Naive thymus-derived CD8-positive, alpha-beta T cell (primary cell): ENCODE data around the gene DSCAML1. TPM values are rescaled to one million over a fixed set of nuclear protein-coding genes. Genes with fewer than 3 reads are reported as not detected.

Experiments used
- ATAC-seq, 2 donors: fragments of 150-1000 bp; cut with Tn5 transposase in 1 of 2; sonication (Bioruptor Pico), chemical (Tn5 transposase) in 1 of 2; 1 replicate in 1 of 2; 2 replicates in 1 of 2; pipeline ENCODE4 v1.10.0; 2021; ENCODE audit warnings: mild to moderate bottlenecking in 2 of 2, moderate library complexity in 2 of 2
- POLR2A ChIA-PET: fragments of 350-600 bp; sonication (Branson Sonifier 250); formaldehyde crosslinking; loops from one replicate; lab custom pipeline; 2021; ENCODE audit warnings: antibody characterized with exemption; lab: Charles Lee
- DNase-seq, 10 donors: peaks; one replicate each; pipeline versions ENCODE4 v3.0.0 to v3.0.0-alpha.2; 2020 to 2022
- H3K27ac Mint-ChIP-seq, 10 donors: one replicate each; pipeline ENCODE4 v1.8.0; 2020 to 2022; ENCODE audit warnings: mild to moderate bottlenecking in 10 of 10, mixed read lengths in 10 of 10, moderate library complexity in 4 of 10, inconsistent platforms in 1 of 10
- H3K27me3 Mint-ChIP-seq, 5 donors: one replicate each; pipeline ENCODE4 v1.8.0; 2021 to 2022; ENCODE audit warnings: mixed read lengths in 5 of 5
- H3K36me3 Mint-ChIP-seq, 3 donors: one replicate each; pipeline ENCODE4 v1.8.0; 2020 to 2022; ENCODE audit warnings: mixed read lengths in 3 of 3, mild to moderate bottlenecking in 2 of 3, inconsistent platforms in 1 of 3
- H3K4me1 Mint-ChIP-seq, 4 donors: one replicate each; pipeline ENCODE4 v1.8.0; 2021 to 2022; ENCODE audit warnings: mixed read lengths in 4 of 4
- H3K4me3 Mint-ChIP-seq, 10 donors: one replicate each; pipeline ENCODE4 v1.8.0; 2020 to 2022; ENCODE audit warnings: mild to moderate bottlenecking in 10 of 10, mixed read lengths in 10 of 10, moderate library complexity in 6 of 10, inconsistent platforms in 1 of 10
- H3K9me3 Mint-ChIP-seq, 9 donors: one replicate each; pipeline ENCODE4 v1.8.0; 2020 to 2022; ENCODE audit warnings: mixed read lengths in 9 of 9, mild to moderate bottlenecking in 3 of 9, inconsistent platforms in 1 of 9, moderate library complexity in 1 of 9
- polyA plus RNA-seq, 3 donors: library from polyadenylated mRNA; unstranded; fragments of 300-500 nt; fragmentation: Illumina TruSeq; gene quantifications; one replicate each; pipeline ENCODE4 v1.2.3, GENCODE V29; 2021
- total RNA-seq, 8 experiments: library from RNA in 2 of 8; stranded (reverse) in 2 of 8; gene quantifications; one replicate each; pipeline ENCODE4 v1.2.3 and lab custom pipeline; 2021 to 2026

DSCAML1 gene
- total and polyA plus RNA-seq, 5 experiments from 2014 or later, result 0.12 to 2.1 (median 0.15) TPM

- ATAC-seq, result no peak
- Mint-ChIP-seq H3K4me1 (peaks cover 0 to 2% (median 0%) of the 10 kb centered on the region in 4 donors), H3K27ac (peak overlapping the region in 1 of 10 donors; percentile 28), H3K9me3 (no peaks in the 10 kb centered on the region), H3K27me3 (peaks cover 0 to 7% (median 2%) of the 10 kb centered on the region in 5 donors), H3K4me3 (no peak overlapping the region), H3K36me3 (no peaks in the 10 kb centered on the region)
- POLR2A ChIA-PET, result no interaction called here
- DNase-seq, result no peak
These were observed 109.2 kb downstream of the DSCAML1 start for GRCh38 chr11:117687776-117688175.

GRCh38 chr11:117686711-117687110, 110.3 kb downstream of the DSCAML1 start:
- Mint-ChIP-seq H3K27me3 (peaks cover 0 to 7% (median 3%) of the 10 kb centered on the region in 5 donors), H3K4me1 (peaks cover 0 to 3% (median 0%) of the 10 kb centered on the region in 4 donors), H3K27ac (no peak overlapping the region), H3K9me3 (no peaks in the 10 kb centered on the region), H3K4me3 (no peak overlapping the region), H3K36me3 (no peaks in the 10 kb centered on the region)
- POLR2A ChIA-PET, result no interaction called here
- DNase-seq, result no peak
- no peak for ATAC-seq

GRCh38 chr11:117685566-117685965, 111.5 kb downstream of the DSCAML1 start:
- Mint-ChIP-seq H3K4me1 (peaks cover 0 to 4% (median 0%) of the 10 kb centered on the region in 4 donors), H3K9me3 (no peaks in the 10 kb centered on the region), H3K27ac (no peak overlapping the region), H3K4me3 (no peak overlapping the region), H3K36me3 (no peaks in the 10 kb centered on the region), H3K27me3 (peaks cover 0 to 7% (median 3%) of the 10 kb centered on the region in 5 donors)
- ATAC-seq, result no peak
- POLR2A ChIA-PET, result no interaction called here
- no peak for DNase-seq

GRCh38 chr11:117684731-117685130, 112.3 kb downstream of the DSCAML1 start:
- POLR2A ChIA-PET, result no interaction called here
- DNase-seq, result no peak
- Mint-ChIP-seq H3K27ac (peak overlapping the region in 1 of 10 donors; percentile 3), H3K9me3 (no peaks in the 10 kb centered on the region), H3K4me3 (no peak overlapping the region), H3K36me3 (no peaks in the 10 kb centered on the region), H3K4me1 (peaks cover 0 to 4% (median 0%) of the 10 kb centered on the region in 4 donors), H3K27me3 (peaks cover 0 to 7% (median 3%) of the 10 kb centered on the region in 5 donors)
- ATAC-seq, result no peak

GRCh38 chr11:117684111-117684510, 112.9 kb downstream of the DSCAML1 start:
- DNase-seq (no peak), ATAC-seq (no peak)
- no peaks in the 10 kb centered on the region for H3K36me3 Mint-ChIP-seq
- POLR2A ChIA-PET, result no interaction called here
- H3K4me3 Mint-ChIP-seq, result no peak overlapping the region
- peaks cover 0 to 4% (median 0%) of the 10 kb centered on the region in 4 donors for H3K4me1 Mint-ChIP-seq
- H3K9me3 Mint-ChIP-seq, result no peaks in the 10 kb centered on the region
- peaks cover 0 to 7% (median 3%) of the 10 kb centered on the region in 5 donors for H3K27me3 Mint-ChIP-seq
- H3K27ac Mint-ChIP-seq, result no peak overlapping the region

GRCh38 chr11:117681438-117681837, 115.6 kb downstream of the DSCAML1 start:
- Mint-ChIP-seq H3K4me1 (peaks cover 0 to 5% (median under 1%) of the 10 kb centered on the region in 4 donors), H3K36me3 (no peaks in the 10 kb centered on the region), H3K9me3 (no peaks in the 10 kb centered on the region), H3K27me3 (peaks cover 1 to 11% (median 7%) of the 10 kb centered on the region in 5 donors), H3K4me3 (no peak overlapping the region), H3K27ac (peak overlapping the region in 1 of 10 donors; percentile 53)
- ATAC-seq (no peak), DNase-seq (no peak)
- POLR2A ChIA-PET, result no interaction called here

GRCh38 chr11:117679461-117679860, 117.6 kb downstream of the DSCAML1 start:
- ATAC-seq (no peak), DNase-seq (no peak)
- POLR2A ChIA-PET, result no interaction called here
- Mint-ChIP-seq H3K27ac (no peak overlapping the region), H3K9me3 (no peaks in the 10 kb centered on the region), H3K4me1 (peaks cover 0 to 9% (median 4%) of the 10 kb centered on the region in 4 donors), H3K27me3 (peaks cover 3 to 13% (median 7%) of the 10 kb centered on the region in 5 donors), H3K4me3 (no peak overlapping the region), H3K36me3 (no peaks in the 10 kb centered on the region)

GRCh38 chr11:117678658-117679406, 118.2 kb downstream of the DSCAML1 start:
- ATAC-seq (no peak), DNase-seq (no peak)
- H3K4me3 Mint-ChIP-seq, result no peak overlapping the region
- peaks cover 3 to 16% (median 9%) of the 10 kb centered on the region in 5 donors for H3K27me3 Mint-ChIP-seq
- peaks cover 0 to 9% (median 4%) of the 10 kb centered on the region in 4 donors for H3K4me1 Mint-ChIP-seq
- POLR2A ChIA-PET, result no interaction called here
- no peaks in the 10 kb centered on the region for H3K36me3 Mint-ChIP-seq
- peak overlapping the region in 1 of 10 donors; percentile 12 for H3K27ac Mint-ChIP-seq
- no peaks in the 10 kb centered on the region for H3K9me3 Mint-ChIP-seq

- H3K27me3 Mint-ChIP-seq, result peaks cover 3 to 17% (median 8%) of the 10 kb centered on the region in 5 donors
- H3K36me3 Mint-ChIP-seq, result no peaks in the 10 kb centered on the region
- DNase-seq (no peak), ATAC-seq (no peak)
- H3K4me3 Mint-ChIP-seq, result no peak overlapping the region
- H3K9me3 Mint-ChIP-seq, result no peaks in the 10 kb centered on the region
- POLR2A ChIA-PET, result no interaction called here
- no peak overlapping the region for H3K27ac Mint-ChIP-seq
- H3K4me1 Mint-ChIP-seq, result peaks cover 0 to 9% (median 4%) of the 10 kb centered on the region in 4 donors
These were observed 119.2 kb downstream of the DSCAML1 start for GRCh38 chr11:117677729-117678310.

- POLR2A ChIA-PET, result no interaction called here
- DNase-seq, result no peak
These were observed 120.5 kb downstream of the DSCAML1 start for GRCh38 chr11:117676501-117676900.

GRCh38 chr11:117673602-117674001, 123.4 kb downstream of the DSCAML1 start:
- DNase-seq (no peak), ATAC-seq (no peak)
- Mint-ChIP-seq H3K27ac (no peak overlapping the region), H3K36me3 (no peaks in the 10 kb centered on the region), H3K27me3 (peaks cover 2 to 18% (median 7%) of the 10 kb centered on the region in 5 donors), H3K4me1 (peaks cover 0 to 9% (median 2%) of the 10 kb centered on the region in 4 donors), H3K9me3 (no peaks in the 10 kb centered on the region), H3K4me3 (no peak overlapping the region)
- POLR2A ChIA-PET, result no interaction called here

More at GRCh38 chr11:117676501-117676900, 120.5 kb downstream of the DSCAML1 start:
- Mint-ChIP-seq H3K27me3 (peaks cover 2 to 15% (median 8%) of the 10 kb centered on the region in 5 donors), H3K4me1 (peaks cover 0 to 9% (median 3%) of the 10 kb centered on the region in 4 donors), H3K27ac (no peak overlapping the region), H3K36me3 (no peaks in the 10 kb centered on the region), H3K9me3 (no peaks in the 10 kb centered on the region), H3K4me3 (no peak overlapping the region)
- ATAC-seq, result no peak

- no peak for DNase-seq
- Mint-ChIP-seq H3K4me1 (peaks cover 0 to 7% (median 1%) of the 10 kb centered on the region in 4 donors), H3K9me3 (no peaks in the 10 kb centered on the region), H3K36me3 (no peaks in the 10 kb centered on the region), H3K27ac (no peak overlapping the region), H3K27me3 (peaks cover 0 to 14% (median 5%) of the 10 kb centered on the region in 5 donors), H3K4me3 (no peak overlapping the region)
- ATAC-seq, result no peak
- POLR2A ChIA-PET, result no interaction called here
These were observed 125.6 kb downstream of the DSCAML1 start for GRCh38 chr11:117671370-117671769.

- Mint-ChIP-seq H3K36me3 (no peaks in the 10 kb centered on the region), H3K9me3 (no peaks in the 10 kb centered on the region), H3K27ac (no peak overlapping the region), H3K4me1 (peaks cover 0 to 3% (median under 1%) of the 10 kb centered on the region in 4 donors), H3K4me3 (no peak overlapping the region), H3K27me3 (peaks cover 0 to 13% (median 5%) of the 10 kb centered on the region in 5 donors)
- no peak for ATAC-seq
- DNase-seq, result no peak
- POLR2A ChIA-PET, result no interaction called here
These were observed 126.1 kb downstream of the DSCAML1 start for GRCh38 chr11:117670924-117671323.
